Measurements from ENCODE around the gene ZNF799.
"Not testable (repeated sequence)": the region's sequence is repeated elsewhere in the genome, so short reads cannot be mapped to it uniquely, and the experiment has no call there.

The ZNF799 gene

GRCh38 chr19:12400633-12401502 is at the start of gene ZNF799:
TSS of gene ZNF799 (minus strand) at chr19:12401271. CDS start at chr19:12401070, 201 bp downstream.
- in situ Hi-C loops (cut with MboI; ENCODE audit: low sequenced_read_pairs) = no loop called here

- in situ Hi-C loops (cut with MboI; ENCODE audit: low sequenced_read_pairs) = no loop called here
Measured at GRCh38 chr19:12450844-12451243, 49.8 kb upstream of the ZNF799 start.

DNA sequence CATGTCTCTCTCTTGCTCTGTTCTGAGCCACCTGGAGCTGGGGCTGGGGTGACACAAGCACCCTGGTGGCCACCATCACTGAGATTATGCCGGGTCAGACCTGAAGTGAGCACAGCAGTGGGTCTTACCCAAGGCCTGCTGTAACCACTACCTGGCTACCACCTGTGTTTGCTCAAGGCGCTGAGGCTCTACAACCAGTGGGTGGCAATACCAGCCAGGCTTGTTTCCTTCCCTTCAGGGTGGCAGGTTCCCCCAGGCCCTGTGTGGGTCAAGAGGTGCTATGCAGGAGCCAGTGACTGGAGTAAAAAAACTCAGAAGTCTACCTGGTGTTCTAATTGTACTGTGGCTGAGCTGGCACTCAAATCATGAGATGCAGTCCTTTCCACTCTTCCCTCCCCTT is 47.7 kb upstream of the ZNF799 start:
- in situ Hi-C loops (cut with MboI; ENCODE audit: low sequenced_read_pairs) = no loop called here

DNA sequence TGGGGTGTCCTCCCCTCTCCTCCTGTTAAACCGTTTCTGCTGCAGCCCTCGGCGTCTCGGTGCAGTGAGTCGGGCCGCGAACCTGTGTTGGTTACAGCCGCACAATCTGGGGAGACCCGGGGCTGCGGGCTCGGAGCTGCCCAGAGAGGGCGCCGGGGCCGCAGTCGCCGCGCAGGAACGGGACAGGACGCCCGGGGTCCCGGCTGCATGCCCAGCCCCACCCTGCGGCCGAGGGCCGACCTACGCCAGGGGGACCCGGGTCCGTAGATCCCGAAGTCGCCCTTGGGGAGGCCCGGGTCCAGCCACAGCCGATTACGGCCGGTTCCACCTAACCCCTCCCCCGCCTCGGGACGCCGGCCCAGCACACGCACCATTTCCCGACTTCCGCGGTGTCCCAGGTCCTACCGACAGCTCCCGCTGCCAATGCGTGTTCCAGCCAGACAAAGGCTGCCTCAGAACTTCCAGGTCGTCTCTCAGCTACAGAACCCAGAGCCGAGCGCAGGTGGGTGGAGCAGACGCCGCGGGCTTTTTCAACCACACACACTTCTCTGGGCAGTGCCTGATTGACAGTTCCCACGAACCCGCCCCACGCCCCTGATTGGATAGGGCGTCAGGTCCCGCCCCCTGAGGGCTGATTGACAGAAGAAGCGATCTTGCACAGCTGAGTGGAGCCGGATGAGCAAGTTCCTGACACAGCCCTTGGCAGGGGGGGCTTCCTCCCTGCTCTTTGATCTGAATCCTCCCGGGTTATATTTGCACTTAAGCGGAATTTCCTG is 39.7 kb upstream of the ZNF799 start, which contains the start of gene ZNF443:
ZNF443 (minus strand) TSS at position 481 of the 776 bp plus-strand sequence; CDS start at position 374, 107 bp downstream.
- in situ Hi-C loops (cut with MboI; ENCODE audit: low sequenced_read_pairs) = no loop called here

DNA sequence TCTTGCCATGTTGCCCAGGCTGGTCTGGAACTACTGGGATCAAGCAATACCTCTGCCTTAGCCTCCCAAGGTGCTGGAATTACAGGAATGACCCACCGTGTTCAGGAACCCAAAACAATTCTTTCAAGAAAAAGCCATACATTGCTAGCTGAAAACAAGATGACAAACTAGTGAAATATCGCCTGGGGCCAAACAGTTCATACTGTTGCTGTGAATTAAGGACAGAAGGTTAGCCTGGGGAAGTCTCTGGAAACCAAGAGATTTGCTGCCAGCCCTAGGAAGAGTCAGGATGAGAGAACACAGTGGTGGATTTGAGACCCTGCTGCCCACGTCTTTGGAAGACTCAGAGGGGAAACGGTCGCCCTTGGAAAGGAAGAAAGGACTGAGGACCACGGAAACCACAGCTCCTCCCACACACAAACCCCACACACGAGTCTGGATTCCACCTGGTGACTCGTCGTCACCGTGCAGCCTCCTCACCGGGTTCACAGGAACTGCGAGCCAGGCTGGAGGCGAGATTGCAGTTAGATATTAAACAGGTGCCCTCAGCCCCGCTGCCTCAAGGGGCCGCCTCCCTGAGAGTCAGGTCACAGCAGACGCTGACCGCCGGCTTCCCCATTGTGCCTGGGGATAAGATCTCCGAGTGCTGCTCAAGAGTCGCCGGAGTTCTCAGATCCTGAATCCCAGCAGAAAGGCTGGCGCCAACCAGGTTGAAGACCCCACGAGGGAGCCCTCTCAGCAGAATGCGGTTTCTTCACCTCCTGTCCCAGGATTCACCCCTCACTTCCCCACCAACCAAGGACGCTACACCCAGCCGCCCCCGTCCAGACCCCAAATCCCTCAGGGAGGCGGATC is 38.8 kb upstream of the ZNF799 start:
- in situ Hi-C loops (cut with MboI; ENCODE audit: low sequenced_read_pairs) = not testable (repeated sequence)

GRCh38 chr19:12430726-12431299 is 29.7 kb upstream of the ZNF799 start:
- in situ Hi-C loops (cut with MboI; ENCODE audit: low sequenced_read_pairs) = not testable (repeated sequence)

DNA sequence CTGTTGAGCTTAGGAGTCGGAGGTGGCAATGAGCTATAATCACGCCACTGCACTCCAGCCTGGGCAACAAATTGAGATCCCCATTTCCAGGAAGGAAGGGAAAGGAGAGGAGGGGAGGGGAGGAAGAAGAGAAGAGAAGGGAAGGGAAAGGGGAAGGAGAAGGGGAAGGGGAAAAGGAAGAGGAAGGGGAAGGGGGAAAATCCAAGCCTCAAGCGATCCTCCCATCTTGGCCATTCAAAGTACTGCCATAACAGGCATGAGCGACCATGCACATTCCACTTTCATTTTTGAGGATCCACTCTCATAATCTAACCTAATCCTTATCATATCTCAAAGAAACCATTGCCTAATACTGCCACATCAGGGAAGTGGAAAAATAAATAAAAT is 24.8 kb upstream of the ZNF799 start:
- in situ Hi-C loops (cut with MboI; ENCODE audit: low sequenced_read_pairs) = no loop called here

DNA sequence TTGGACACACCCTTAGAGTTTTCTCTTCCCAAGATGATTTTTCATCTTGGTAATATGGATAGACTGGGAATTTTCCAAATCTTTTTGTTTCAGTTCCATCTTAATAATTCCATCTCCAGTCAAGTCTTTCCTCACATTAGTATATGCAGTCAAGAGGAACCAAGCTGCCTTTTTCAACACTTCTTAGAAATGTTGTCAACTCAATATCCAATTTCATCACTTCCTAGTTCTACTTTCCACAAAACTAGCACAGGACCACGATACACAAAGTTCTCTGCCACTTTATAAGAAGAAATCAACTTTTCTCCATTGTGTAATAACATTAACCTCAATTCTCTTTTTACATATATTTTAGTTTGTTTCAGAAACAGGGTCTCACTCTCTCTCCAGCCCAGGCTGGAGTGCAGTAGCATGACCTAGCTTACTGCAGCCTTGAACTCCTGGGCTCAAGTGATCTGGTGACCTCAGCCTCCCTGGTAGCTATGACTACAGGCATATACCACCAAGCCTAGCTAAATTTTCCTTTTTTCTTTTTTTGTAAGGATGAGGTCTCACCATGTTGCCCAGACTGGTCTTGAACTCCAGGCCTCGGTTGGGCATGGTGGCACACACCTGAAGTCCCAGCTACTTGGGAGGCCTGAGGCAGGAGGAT is 24.3 kb upstream of the ZNF799 start:
- in situ Hi-C loops (cut with MboI; ENCODE audit: low sequenced_read_pairs) = no loop called here

- in situ Hi-C loops (cut with MboI; ENCODE audit: low sequenced_read_pairs) = not testable (repeated sequence)
Measured at GRCh38 chr19:12417273-12417672, 16.2 kb upstream of the ZNF799 start.

GRCh38 chr19:12411893-12412292 is 10.8 kb upstream of the ZNF799 start:
- in situ Hi-C loops (cut with MboI; ENCODE audit: low sequenced_read_pairs) = no loop called here

- in situ Hi-C loops (cut with MboI; ENCODE audit: low sequenced_read_pairs) = not testable (repeated sequence)
Measured at GRCh38 chr19:12399901-12400632, 1.0 kb downstream of the ZNF799 start.

DNA sequence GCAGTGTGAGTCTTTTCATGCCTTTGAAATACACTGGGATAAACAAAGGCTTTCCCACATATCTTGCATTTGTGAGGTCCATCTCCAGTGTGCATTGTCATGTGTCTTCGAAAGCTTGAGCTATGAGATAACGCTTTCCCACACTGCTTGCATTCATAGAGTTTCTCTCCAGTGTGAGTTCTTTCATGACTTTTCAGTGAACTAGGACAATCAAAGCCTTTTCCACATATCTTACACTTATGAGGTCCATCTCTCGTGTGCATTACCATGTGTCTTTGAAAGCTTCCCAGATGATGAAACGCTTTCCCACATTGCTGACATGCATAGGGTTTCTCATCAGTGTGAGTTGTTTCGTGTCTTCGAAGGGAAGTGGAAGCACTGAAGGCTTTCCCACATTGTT is 9.9 kb downstream of the ZNF799 start:
- in situ Hi-C loops (cut with MboI; ENCODE audit: low sequenced_read_pairs) = not testable (repeated sequence)

DNA sequence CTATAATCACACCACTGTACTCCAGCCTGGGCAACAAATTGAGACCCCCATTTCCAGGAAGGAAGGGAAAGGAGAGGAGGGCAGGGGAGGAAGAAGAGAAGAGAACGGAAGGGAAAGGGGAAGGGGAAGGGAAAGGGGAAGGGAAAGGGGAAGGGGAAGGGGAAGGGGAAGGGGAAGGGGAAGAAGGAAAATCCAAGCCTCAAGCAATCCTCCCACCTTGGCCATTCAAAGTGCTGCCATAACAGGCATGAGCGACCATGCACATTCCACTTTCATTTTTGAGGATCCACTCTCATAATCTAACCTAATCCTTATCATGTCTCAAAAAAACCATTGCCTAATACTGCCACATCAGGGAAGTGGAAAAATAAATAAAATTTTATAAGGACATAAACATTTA is 14.7 kb downstream of the ZNF799 start:
- in situ Hi-C loops (cut with MboI; ENCODE audit: low sequenced_read_pairs) = not testable (repeated sequence)

DNA sequence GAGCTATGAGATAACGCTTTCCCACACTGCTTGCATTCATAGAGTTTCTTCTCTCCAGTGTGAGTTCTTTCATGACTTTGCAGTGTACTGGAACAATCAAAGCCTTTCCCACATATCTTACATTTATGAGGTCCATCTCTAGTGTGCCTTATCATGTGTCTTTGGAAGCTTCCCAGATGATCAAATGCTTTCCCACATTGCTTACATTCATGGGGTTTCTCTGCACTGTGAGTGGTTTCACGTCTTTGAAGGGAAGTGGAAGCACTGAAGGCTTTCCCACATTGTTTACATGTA is 20.7 kb downstream of the ZNF799 start:
- in situ Hi-C loops (cut with MboI; ENCODE audit: low sequenced_read_pairs) = no loop called here

GRCh38 chr19:12379732-12380443 is 21.2 kb downstream of the ZNF799 start:
- in situ Hi-C loops (cut with MboI; ENCODE audit: low sequenced_read_pairs) = no loop called here

- in situ Hi-C loops (cut with MboI; ENCODE audit: low sequenced_read_pairs) = no loop called here
Measured at GRCh38 chr19:12374026-12374425, 27.0 kb downstream of the ZNF799 start.

GRCh38 chr19:12365236-12366162 is 35.6 kb downstream of the ZNF799 start, which contains the start of gene ZNF442:
TSS of gene ZNF442 (minus strand) at chr19:12365683. CDS start at chr19:12363631, 2,052 bp downstream.
- in situ Hi-C loops (cut with MboI; ENCODE audit: low sequenced_read_pairs) = no loop called here
